Measurements from ENCODE around the gene IL20. TPM values are rescaled to one million over a fixed set of nuclear protein-coding genes. Genes with fewer than 3 reads are reported as not detected.

IL20 gene
- total and polyA plus RNA-seq, 2 of the 8 experiments (the other 6 are each of a cell fraction or from before 2014, with no cell fraction given), result not detected

DNA sequence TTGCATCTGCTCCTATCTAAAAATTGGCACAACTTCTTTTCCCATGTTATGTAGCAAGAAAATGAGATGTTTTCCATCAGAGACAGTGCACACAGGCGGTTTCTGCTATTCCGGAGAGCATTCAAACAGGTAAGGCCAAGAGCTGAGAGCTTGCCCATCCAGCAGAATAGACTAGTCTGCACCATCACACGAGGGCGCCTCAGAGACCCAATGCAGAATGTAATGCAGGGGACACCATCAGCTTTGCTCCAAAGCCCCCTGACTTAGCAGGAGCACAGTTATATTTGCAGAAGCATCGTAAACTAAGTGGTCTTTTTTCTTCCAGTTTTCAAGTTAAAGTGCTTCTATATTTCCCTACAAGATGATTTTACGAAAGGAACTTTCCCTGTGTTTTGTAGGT lies 36.5 kb downstream of the IL20 start (continued):
- TF ChIP-seq SRF (IDR thresholded peaks at IDR 0.05; ENCODE audit: low read depth, low read length), result no peak
- TF ChIP-seq TEAD4 (IDR thresholded peaks at IDR 0.05; ENCODE audit: low read depth, low read length), result no peak
- no peak for TF ChIP-seq SUZ12 (IDR thresholded peaks at IDR 0.05; ENCODE audit: low read length)
- no peak for TF ChIP-seq KDM1A (IDR thresholded peaks at IDR 0.05; ENCODE audit: borderline replicate concordance, low read length)
- no peak for TF ChIP-seq BCL11A (IDR thresholded peaks at IDR 0.05; ENCODE audit: low read depth in 2 of 2, low read length in 2 of 2)
- no peak for TF ChIP-seq CBX8 (IDR thresholded peaks at IDR 0.05; ENCODE audit: borderline replicate concordance, low read depth, low read length)

All from H1 (cell line).